Stimulated activated naive CD4-positive, alpha-beta T cell treated with Interleukin-2 at 50 U/mL for 16 hours (primary cell): ENCODE results near the gene NRG2.

ENCODE experiments used
- DNase-seq: peaks from one replicate; lab custom pipeline; 2025; lab: John Stamatoyannopoulos, UW

Gene NRG2

GRCh38 chr5:140040358-140040757 is 2.7 kb downstream of the NRG2 start:
- DNase-seq: no peak

DNA sequence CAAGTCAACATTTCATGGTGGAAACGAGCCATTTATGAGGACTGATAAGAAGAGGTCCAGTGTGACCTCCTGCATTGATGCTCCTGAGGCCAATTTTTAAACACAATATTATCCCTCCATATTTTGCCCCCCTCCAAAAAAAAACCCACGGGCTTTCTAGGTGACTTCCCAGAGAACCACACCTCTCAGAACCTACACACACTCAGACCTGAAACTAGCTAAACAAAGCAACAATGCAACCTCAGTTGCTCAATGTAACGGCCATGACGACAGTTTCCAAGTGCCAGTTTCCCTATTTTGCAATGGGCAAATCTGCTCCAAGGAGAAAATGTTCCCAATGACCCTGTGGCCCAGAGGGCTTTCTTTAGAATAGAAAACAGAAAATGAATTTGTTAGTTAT is 3.5 kb downstream of the NRG2 start:
- DNase-seq: no peak

- DNase-seq: no peak
Observed at GRCh38 chr5:140038373-140038957, 4.6 kb downstream of the NRG2 start.

DNA sequence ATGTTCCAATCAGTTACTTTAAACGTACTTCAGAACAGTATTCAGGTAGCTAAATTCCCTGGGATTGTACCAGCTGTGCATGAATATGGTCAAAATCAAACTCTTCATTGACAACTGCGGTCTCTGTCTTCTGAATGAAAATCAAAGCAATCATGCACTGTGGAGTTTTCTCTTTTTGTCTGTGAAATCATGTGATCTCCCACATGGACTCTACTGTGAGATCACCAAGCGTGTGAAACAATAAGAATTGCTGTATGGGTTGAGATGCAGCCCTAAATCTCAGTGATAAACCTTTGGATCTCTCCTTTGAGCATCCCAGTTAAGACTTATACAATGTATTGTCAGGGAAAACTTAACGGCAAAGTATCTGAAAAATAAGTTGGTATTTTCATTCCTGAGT is 6.1 kb downstream of the NRG2 start:
- DNase-seq: no peak

DNA sequence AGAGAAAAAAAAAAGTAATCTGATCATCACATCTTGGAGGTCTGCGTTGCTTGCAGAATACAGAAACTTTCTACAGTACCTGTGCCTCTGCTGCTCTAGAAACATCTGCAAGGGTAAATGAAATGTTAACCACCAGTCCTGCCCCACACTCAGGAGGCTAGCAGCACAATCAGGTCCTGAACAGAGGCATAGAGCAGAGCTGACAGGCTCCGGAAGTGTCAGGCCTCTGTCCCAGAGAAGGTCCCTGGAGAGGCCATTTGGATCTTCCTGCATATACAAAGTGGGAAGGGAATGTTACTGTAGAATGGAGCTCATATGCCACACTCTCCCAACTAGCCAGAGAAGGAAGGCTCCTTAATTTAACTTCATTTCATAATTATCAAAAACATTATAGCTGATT is 7.2 kb downstream of the NRG2 start:
- no peak for DNase-seq

DNA sequence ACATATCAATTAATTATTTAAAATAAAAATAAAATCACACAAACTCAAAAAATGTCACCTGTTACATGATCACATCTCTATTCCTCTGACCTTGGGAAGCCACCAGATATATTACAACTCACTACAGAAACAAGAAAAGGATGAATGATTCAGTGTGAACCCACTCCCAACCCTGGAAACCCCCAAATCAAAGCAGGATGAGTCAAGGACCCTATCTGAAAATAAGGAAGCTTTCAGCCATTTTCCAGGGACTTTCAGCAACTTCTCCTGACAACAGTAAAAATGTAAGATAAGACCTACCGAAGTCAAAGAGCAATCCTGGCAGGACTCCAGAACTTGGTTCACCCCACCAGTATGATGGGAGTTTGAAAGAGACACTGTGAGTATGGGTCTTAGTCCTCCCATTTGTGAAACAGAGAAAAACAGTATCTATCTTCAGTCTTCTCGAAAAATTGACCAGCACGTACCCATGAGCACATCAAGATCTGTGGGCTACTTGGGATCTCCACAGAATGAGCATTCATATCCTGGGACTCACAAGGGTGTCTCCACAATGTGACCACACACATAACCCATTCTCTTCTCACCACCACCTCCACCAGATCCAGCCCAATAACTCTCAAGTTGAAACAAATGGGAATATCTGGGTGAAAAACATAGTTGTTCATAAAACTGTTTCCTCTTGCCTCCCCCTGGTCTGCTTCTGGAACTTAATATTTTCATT is 9.9 kb downstream of the NRG2 start:
- DNase-seq: no peak

- DNase-seq: no peak
Observed at GRCh38 chr5:140032296-140032695, 10.8 kb downstream of the NRG2 start.

DNA sequence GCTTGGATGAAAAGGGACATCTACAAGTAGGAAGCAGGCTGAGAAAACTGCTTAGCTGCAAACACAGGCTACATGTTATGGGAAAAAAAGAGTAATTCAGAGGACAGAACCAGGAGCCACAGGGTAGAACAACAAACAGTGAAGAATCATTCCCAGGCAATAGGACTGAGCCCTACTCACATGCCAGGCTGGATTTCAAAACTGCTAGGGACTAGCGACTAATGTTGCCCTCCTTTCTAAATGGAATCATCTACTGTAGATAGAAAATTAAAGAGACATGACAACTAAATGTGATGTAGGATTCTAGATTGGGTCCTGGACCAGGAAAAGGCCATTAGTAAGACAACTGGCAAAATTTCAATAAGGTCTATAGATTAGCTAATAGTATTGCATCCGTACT is 15.3 kb downstream of the NRG2 start:
- no peak for DNase-seq

- no peak for DNase-seq
Observed at GRCh38 chr5:140025736-140026135, 17.4 kb downstream of the NRG2 start.

- no peak for DNase-seq
Observed at GRCh38 chr5:140024928-140025327, 18.2 kb downstream of the NRG2 start.

DNA sequence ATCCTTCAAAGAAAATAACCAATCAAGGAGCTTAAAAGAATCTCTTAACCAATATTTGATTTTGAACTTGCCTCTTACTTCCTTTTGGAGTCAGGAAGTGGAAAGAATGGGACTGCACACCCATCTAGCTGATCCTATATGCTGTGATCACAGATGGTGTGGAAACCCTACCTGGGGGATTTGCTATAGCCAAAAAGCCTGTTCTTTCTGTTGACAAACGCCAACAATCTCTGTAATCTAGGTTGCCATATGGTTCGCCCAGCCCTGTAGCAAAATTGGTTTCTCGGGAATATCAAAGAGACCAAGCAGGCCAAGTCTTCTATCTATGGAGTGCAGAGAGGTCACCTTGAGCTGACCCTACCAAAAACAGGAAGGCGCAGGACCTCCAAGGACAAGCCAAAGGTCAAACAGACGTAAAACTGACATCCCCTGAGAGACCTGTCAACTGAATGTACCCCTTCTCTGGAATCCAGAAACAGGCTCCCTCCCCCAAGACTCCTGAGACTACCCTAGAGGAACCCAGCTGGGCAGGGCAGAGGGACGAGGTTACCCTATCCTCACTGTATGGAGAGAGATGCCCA is 19.4 kb downstream of the NRG2 start:
- no peak for DNase-seq

- DNase-seq: no peak
Observed at GRCh38 chr5:140020601-140021177, 22.4 kb downstream of the NRG2 start.

- no peak for DNase-seq
Observed at GRCh38 chr5:140018920-140019644, 24.0 kb downstream of the NRG2 start.

- DNase-seq: no peak
Observed at GRCh38 chr5:140018517-140018916, 24.6 kb downstream of the NRG2 start.

DNA sequence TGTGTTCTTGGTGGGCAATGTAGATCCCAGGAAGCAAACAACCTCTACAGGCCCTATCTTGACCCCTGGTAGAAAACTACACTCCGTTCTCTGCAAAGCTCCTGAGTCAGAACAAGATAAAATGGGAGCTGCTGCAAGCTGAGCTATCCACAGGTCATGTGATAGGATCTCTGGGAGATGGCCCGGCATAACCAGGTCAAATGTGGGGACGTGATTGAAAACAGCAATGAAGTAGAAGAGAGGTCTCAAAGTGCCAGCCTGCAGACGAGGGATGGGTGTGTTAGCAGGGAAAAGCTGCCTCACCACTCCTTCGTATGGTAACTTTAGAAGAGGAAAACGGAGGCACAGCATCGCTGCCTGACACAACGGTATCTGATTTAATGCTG is 25.0 kb downstream of the NRG2 start:
- DNase-seq: no peak

DNA sequence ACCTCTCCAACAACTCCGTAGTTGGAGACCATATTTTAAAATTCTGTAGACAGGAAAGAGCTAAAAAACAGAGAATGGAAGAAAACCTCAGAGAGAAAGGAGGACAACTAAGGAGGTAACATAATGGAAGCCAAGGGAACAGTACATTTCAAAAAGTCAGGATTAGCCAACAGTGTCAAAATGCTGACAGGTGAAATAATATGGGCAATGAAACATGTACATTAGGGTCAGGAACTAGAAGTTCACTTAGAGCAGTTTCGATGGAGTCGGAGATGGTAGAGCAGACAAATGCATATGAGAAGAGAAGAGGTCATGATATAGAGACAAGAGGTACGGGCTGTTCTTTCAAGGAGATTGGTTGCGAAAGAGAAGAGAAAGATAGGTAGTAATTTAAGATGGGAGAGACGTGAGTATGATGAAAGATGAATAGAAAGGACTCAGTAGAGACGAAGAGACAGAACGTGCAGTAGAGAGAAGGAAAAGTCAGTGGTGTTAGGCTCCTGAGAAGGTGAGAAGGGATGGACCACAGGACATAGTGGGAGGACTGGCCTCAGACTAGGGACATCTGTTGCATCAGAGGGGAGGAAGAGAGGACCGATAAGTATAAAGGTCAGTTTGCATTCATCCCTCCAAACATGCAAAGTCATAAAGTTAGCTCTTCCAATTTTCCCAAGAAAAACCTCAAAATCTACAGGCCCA is 25.6 kb downstream of the NRG2 start:
- DNase-seq: no peak

DNA sequence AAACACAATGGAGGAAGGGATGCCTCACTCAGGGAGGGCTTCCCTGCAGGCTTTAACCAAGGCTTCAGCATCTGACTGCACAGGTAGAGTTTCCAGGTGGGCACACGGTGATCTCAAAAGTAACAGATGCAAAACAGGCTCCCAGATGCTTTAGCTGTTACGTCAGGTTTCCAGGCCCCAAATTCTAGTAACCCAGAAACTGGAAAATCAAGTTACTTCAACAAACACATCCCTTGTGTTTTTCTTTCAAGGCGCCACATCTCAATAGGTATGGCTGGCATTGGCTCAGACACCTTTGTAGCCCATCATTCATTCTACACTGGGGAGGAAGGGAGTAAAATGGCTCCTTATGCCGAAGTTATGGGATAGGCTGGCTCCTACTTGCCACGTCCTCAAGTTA is 27.4 kb downstream of the NRG2 start:
- DNase-seq: no peak

DNA sequence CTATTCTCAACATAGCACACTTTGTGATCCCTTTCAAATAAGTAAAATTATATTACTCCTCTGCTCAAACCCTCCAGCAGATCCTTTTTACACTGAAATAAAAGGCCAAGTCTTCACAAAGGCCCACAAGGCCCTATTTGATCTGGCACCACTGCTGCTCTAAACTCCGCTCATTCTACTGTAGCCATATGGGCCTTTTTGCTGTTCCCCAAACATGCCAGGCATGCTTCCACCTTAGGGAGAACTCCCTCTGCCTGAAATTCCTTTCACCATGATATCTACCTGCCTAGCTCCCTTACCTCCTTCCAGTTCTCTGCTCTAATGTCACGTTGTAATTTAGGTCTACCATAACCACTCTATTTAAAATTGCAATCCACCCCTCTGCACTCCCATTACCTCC is 28.3 kb downstream of the NRG2 start:
- DNase-seq: no peak

- DNase-seq: no peak
Observed at GRCh38 chr5:140013536-140013935, 29.6 kb downstream of the NRG2 start.

GRCh38 chr5:140012443-140012842 is 30.7 kb downstream of the NRG2 start:
- DNase-seq: no peak

DNA sequence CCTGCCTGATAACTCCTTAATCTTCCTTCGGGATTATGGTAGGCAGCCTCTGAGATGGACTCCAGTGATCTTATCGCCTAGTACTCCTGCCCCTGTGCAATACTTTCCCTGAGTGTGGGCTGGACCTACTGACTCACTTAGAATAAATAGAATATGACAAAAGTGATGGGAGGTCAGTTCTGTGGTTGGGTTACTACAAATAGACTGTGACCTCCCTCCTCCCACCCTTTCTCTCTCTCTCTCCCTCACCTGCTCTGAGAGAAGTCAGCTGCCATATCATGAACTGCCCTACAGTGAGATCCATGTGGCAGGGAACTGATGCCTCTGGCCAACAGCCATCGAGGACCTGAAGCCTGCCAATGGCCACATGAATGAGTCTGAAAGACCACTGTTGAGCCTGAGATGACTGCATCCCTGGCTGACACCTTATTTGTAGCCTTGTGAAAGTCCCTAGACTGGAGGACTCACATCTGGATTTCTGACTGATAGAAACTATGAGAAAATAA is 31.7 kb downstream of the NRG2 start:
- DNase-seq: no peak

- DNase-seq: no peak
Observed at GRCh38 chr5:140010798-140011197, 32.3 kb downstream of the NRG2 start.
